ENCODE measurements around the gene BANF2.

The BANF2 gene

DNA sequence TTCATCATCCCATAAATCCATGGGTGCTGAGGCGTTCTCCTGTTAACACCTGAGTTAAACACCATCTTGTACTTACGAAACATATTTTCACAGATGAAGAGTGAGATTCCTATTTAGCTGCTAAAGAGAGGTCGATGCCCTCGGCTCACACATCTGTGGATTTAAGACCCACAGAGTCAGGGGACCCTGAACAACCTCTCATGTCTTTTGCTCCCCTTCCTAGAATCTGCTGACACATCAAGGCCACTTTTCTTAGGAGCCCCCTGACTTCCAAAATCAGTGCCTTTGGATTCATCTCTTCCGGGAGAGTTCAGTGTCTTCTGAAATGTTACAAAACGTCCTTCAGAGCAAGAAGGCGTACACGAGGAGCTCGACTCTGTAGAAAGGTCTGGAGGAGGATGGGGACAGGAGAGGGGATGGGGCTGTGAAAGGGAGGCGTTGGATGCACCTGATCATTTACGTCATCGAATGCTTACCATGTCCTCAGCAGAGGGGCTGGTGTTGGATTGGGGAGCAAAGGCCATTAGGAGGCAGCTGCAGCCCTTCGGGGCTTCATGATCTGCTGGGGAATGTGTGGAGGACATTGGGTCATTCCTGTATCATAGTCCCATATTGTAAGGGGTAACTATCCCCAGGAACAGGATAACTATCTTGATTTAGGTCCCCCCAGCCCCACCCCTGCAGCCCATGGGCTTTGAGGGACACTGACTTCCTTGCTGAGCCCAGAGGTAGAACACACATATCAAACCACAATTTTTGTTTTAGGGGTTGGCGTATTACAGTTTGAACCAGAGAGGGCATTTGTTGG lies 22.9 kb downstream of the BANF2 start:
- no peak for TF ChIP-seq ZFX (IDR thresholded peaks at IDR 0.05; ENCODE audit: borderline replicate concordance)
- TF ChIP-seq, protein P1, sequence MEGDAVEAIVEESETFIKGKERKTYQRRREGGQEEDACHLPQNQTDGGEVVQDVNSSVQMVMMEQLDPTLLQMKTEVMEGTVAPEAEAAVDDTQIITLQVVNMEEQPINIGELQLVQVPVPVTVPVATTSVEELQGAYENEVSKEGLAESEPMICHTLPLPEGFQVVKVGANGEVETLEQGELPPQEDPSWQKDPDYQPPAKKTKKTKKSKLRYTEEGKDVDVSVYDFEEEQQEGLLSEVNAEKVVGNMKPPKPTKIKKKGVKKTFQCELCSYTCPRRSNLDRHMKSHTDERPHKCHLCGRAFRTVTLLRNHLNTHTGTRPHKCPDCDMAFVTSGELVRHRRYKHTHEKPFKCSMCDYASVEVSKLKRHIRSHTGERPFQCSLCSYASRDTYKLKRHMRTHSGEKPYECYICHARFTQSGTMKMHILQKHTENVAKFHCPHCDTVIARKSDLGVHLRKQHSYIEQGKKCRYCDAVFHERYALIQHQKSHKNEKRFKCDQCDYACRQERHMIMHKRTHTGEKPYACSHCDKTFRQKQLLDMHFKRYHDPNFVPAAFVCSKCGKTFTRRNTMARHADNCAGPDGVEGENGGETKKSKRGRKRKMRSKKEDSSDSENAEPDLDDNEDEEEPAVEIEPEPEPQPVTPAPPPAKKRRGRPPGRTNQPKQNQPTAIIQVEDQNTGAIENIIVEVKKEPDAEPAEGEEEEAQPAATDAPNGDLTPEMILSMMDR (IDR thresholded peaks at IDR 0.05), result no peak
- no peak overlapping the region for H3K27ac ChIP-seq

DNA sequence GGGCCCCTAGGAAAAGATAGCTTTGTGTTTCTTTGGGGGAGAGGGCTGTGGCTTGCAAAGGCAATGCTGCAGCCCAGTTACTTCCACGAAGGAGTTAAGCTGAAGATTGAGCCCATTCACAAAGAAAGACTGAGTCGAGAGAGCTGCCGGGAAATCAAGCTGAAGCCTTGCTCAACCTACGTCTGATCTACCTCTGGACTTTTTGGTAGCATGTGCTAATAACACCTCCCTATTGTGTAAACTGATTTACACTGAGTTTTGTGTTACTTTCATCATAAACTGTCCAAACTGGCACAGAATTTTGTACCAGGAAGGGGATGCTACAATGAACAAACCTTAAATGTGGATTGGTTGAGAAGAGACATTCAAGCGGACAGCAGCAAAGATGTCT lies 23.5 kb downstream of the BANF2 start:
- no peak overlapping the region for H3K27ac ChIP-seq
- no peak for TF ChIP-seq ZFX (IDR thresholded peaks at IDR 0.05; ENCODE audit: borderline replicate concordance)
- TF ChIP-seq, protein P1 (IDR thresholded peaks at IDR 0.05), result no peak

DNA sequence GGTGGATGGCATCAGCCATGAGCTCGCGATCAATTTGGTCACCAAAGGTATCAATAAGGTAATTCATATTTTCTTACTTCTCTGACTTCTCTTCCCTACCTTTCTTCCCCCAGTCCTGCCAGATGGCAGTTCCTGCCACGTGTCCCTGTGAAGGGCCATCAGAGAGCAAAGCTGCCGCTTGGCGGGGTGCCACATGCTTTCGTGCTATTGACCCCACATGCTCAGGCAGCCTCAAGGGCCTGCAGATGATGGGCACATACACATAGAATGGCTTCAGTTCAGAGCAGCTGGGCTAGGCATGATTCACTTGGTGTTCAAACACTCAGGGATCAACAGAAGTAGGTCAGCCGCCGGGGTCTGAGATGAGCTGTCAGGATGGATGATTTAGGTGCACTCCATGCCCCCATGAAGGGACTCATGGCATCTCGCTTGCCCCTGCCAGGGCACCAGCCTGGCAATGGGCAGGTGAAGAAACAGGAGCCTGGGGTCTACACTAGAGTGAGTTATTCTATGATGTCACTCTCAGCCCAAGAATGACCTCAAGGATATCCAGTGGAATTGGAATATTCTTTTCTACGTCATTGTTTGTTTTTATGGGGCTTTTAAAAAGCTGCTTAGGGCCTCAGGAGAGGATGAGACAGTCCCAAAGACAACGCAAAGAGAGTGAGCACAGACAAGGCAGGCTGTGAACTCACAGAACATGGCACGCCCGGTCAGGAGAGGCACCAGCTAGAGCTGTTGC lies 25.5 kb downstream of the BANF2 start:
- no peak for TF ChIP-seq ZFX (IDR thresholded peaks at IDR 0.05; ENCODE audit: borderline replicate concordance)
- TF ChIP-seq, protein P1 (IDR thresholded peaks at IDR 0.05), result no peak
- no peak overlapping the region for H3K27ac ChIP-seq

DNA sequence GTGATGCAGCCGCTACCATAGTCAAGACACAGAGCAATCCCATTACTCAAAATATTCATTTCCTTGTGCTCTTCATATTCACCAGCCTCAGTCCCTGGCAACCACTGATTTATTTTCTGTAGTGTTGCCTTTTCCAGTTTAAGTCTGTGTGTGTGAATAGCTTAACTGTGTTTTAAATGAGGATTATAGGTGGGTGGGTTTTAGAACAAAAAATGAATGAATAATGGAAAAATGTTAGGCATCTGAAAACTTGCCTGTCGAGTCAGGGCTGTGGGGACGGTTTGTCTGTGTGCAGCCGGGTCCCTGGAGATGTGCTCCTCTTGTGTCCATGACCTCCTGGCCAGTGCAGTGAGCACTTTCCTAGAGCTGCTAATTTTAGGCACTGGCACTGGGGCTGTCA lies 27.1 kb downstream of the BANF2 start:
- no peak overlapping the region for H3K27ac ChIP-seq
- TF ChIP-seq, protein P1 (IDR thresholded peaks at IDR 0.05), result no peak
- TF ChIP-seq ZFX (IDR thresholded peaks at IDR 0.05; ENCODE audit: borderline replicate concordance), result no peak

DNA sequence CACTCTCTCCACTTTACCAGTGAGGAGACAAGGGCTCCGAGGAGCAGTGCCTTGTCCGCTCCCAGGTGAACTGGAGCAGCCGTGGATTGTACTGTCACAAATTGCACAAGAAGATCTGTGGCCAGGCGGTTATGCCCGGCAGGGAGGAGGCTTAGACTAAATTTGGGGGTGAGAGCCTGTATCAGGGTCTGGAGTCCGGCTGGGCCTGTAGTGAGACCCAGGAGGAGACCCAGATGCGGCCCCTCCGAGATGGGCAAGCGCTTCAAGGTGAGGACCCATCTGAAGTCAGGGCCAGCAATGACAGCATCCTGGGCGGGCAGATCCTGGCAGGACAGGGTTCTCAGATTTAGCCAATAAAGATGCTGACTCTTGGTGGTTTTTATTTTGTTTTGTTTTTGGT lies 27.6 kb downstream of the BANF2 start:
- no peak overlapping the region for H3K27ac ChIP-seq
- TF ChIP-seq, protein P1 (IDR thresholded peaks at IDR 0.05), result no peak
- TF ChIP-seq ZFX (IDR thresholded peaks at IDR 0.05; ENCODE audit: borderline replicate concordance), result no peak

DNA sequence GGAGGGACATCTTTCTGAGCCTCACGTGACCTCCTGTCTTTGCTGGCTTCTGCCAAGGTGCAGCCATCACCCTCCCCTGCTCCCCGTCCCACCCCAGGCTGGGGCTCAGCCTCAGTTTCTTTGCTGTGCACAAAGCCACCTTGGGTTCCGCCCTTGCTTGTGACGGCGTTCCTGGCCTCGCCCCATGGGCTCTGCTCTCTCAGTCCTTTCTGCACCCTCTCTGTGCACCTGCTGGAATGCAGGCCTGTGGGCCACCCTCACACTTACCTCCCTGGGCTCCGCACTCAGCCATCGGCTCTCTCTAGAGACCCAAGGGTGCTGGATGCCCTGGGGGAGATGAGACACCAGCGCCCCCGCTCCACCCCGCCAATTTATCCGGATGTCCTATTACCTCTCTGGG lies 28.3 kb downstream of the BANF2 start:
- H3K27ac ChIP-seq, result no peak overlapping the region
- TF ChIP-seq, protein P1 (IDR thresholded peaks at IDR 0.05), result no peak
- TF ChIP-seq ZFX (IDR thresholded peaks at IDR 0.05; ENCODE audit: borderline replicate concordance), result no peak

DNA sequence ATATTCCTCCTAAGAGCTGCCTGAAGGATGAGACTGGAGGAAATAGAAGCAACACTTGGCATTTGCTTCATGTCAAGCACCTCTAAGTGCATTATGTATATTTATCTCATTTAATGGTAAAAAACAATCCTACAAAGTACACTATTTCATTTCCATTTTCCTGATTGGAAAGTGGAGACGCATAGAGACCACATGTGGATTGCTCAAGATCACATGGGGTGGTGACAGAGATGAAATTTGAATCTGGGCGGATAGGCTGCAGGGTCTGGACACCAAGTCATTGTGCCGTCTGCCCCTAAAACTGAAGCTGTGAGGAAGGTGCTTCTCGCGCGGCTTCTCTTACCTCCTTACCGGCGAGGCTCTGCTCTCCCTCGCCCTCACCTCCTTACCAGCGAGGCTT lies 30.3 kb downstream of the BANF2 start:
- TF ChIP-seq ZFX (IDR thresholded peaks at IDR 0.05; ENCODE audit: borderline replicate concordance), result no peak
- TF ChIP-seq, protein P1 (IDR thresholded peaks at IDR 0.05), result no peak
- no peak overlapping the region for H3K27ac ChIP-seq

Measured in 22Rv1 (cell line).